PFSK-1 (cell line): ENCODE results near the gene ESM1.

Source experiments
- FOXP2 ChIP-seq: optimal IDR thresholded peaks from 2 replicates; pipeline ENCODE3; 2011; ENCODE audit warnings: borderline replicate concordance, control low read depth, inconsistent platforms; ENCODE audit not compliant: insufficient read depth; ENCODE audit errors: extremely low read length, extremely low read depth
- POLR2AphosphoS5 ChIP-seq: IDR thresholded peaks from 2 replicates; pipeline ENCODE4 v1.6.1; 2012; ENCODE audit warnings: low read depth, mild to moderate bottlenecking, control low read depth, low read length, moderate library complexity
- REST ChIP-seq, 2 experiments: IDR thresholded peaks; 2 replicates each; pipeline versions ENCODE4 v1.6.1 to v1.8.0; 2011 to 2012; ENCODE audit warnings: low read depth in 2 of 2, low read length in 2 of 2, control low read depth in 1 of 2, inconsistent platforms in 1 of 2, mild to moderate bottlenecking in 1 of 2, moderate library complexity in 1 of 2; ENCODE audit not compliant: insufficient read depth in 1 of 2
- SIN3A ChIP-seq: IDR thresholded peaks from 2 replicates; pipeline ENCODE4 v1.6.1; 2012; ENCODE audit warnings: mild to moderate bottlenecking, low read length, moderate library complexity, borderline replicate concordance; ENCODE audit not compliant: insufficient read depth
- TAF1 ChIP-seq: IDR thresholded peaks from 2 replicates; pipeline ENCODE4 v1.6.1; 2012; ENCODE audit warnings: low read length, control low read depth, borderline replicate concordance; ENCODE audit not compliant: insufficient read depth

- TF ChIP-seq REST (IDR thresholded peaks at IDR 0.05; ENCODE audit: insufficient read depth in 1 of 2, low read depth in 2 of 2, low read length in 2 of 2) = no peak
- no peak for TF ChIP-seq TAF1
- TF ChIP-seq POLR2AphosphoS5 = no peak
- TF ChIP-seq SIN3A = no peak
- no peak for TF ChIP-seq FOXP2
Observed at GRCh38 chr5:54988817-54989216, 3.4 kb upstream of the ESM1 start.
